H9 (cell line): Measurements from ENCODE around the gene GPI. TPM values are rescaled to one million over a fixed set of nuclear protein-coding genes. Genes with fewer than 3 reads are reported as not detected.
A peak's percentile ranks its signal among the peaks of the same experiment; 100 is the strongest.

Source experiments
- DNase-seq: peaks from one replicate; pipeline ENCODE4 v3.0.0-alpha.2; 2017
- H2AFZ ChIP-seq: one replicate; pipeline ENCODE4 v1.6.1; 2013; ENCODE audit warnings: mild to moderate bottlenecking, low read length, control low read depth, moderate library complexity
- H2AK5ac ChIP-seq: 2 replicates; pipeline ENCODE4 v1.6.1; 2013; ENCODE audit warnings: low read length, control low read depth, mixed read lengths; ENCODE audit not compliant: insufficient read length
- H2BK120ac ChIP-seq: one replicate; pipeline ENCODE4 v1.6.1; 2013; ENCODE audit warnings: low read depth, mild to moderate bottlenecking, low read length, control low read depth, inconsistent platforms; ENCODE audit not compliant: poor library complexity, severe bottlenecking
- H2BK12ac ChIP-seq: 2 replicates; pipeline ENCODE4 v1.6.1; 2013; ENCODE audit warnings: low read length, control low read depth, mixed read lengths, low read depth; ENCODE audit not compliant: insufficient read length
- H2BK15ac ChIP-seq: 2 replicates; pipeline ENCODE4 v1.6.1; 2013; ENCODE audit warnings: low read depth, low read length, control low read depth
- H2BK20ac ChIP-seq: one replicate; pipeline ENCODE4 v1.6.1; 2013; ENCODE audit warnings: low read depth, mild to moderate bottlenecking, low read length, control low read depth, inconsistent platforms; ENCODE audit not compliant: poor library complexity, severe bottlenecking
- H2BK5ac ChIP-seq: 2 replicates; pipeline ENCODE4 v1.6.1; 2013; ENCODE audit warnings: low read length, control low read depth, mixed read lengths; ENCODE audit not compliant: insufficient read length
- H3K14ac ChIP-seq: 2 replicates; pipeline ENCODE4 v1.6.1; 2013; ENCODE audit warnings: low read length, control low read depth; ENCODE audit not compliant: insufficient read depth
- H3K18ac ChIP-seq: 2 replicates; pipeline ENCODE4 v1.6.1; 2013; ENCODE audit warnings: low read depth, mild to moderate bottlenecking, mixed read lengths, low read length, control low read depth; ENCODE audit not compliant: insufficient read length
- H3K23ac ChIP-seq: 2 replicates; pipeline ENCODE4 v1.6.1; 2013; ENCODE audit warnings: low read length, control low read depth, mixed read lengths, low read depth; ENCODE audit not compliant: insufficient read length
- H3K23me2 ChIP-seq: 2 replicates; pipeline ENCODE4 v1.6.1; 2013; ENCODE audit warnings: low read depth, mild to moderate bottlenecking, mixed read lengths, low read length, control low read depth; ENCODE audit not compliant: insufficient read length, poor library complexity, severe bottlenecking
- H3K27ac ChIP-seq: 2 replicates; pipeline ENCODE4 v1.5.1; 2013; ENCODE audit warnings: low read length, control low read depth, mixed read lengths, low read depth; ENCODE audit not compliant: insufficient read length
- H3K27me3 ChIP-seq: 2 replicates; pipeline ENCODE4 v1.6.1; 2013; ENCODE audit warnings: low read length, control low read depth, inconsistent platforms; ENCODE audit not compliant: insufficient read depth
- H3K4ac ChIP-seq: 2 replicates; pipeline ENCODE4 v1.6.1; 2013; ENCODE audit warnings: low read depth, mild to moderate bottlenecking, control low read depth, inconsistent platforms, low read length, moderate library complexity
- H3K4me1 ChIP-seq: 2 replicates; pipeline ENCODE4 v1.6.1; 2013; ENCODE audit warnings: low read length, control low read depth, inconsistent platforms; ENCODE audit not compliant: insufficient read depth
- H3K4me2 ChIP-seq: 2 replicates; pipeline ENCODE4 v1.6.1; 2013; ENCODE audit warnings: low read length, control low read depth, mixed read lengths; ENCODE audit not compliant: insufficient read length, insufficient read depth
- H3K56ac ChIP-seq: 2 replicates; pipeline ENCODE4 v1.6.1; 2013; ENCODE audit warnings: low read depth, mild to moderate bottlenecking, mixed read lengths, low read length, control low read depth; ENCODE audit not compliant: insufficient read length
- H3K79me1 ChIP-seq: 2 replicates; pipeline ENCODE4 v1.6.1; 2013; ENCODE audit warnings: low read depth, mild to moderate bottlenecking, moderate library complexity, low read length, control low read depth, inconsistent platforms; ENCODE audit not compliant: insufficient read depth, poor library complexity, severe bottlenecking
- H3K79me2 ChIP-seq: 2 replicates; pipeline ENCODE4 v1.6.1; 2013; ENCODE audit warnings: low read length, control low read depth, inconsistent platforms; ENCODE audit not compliant: insufficient read depth
- H3K9ac ChIP-seq: 2 replicates; pipeline ENCODE4 v1.6.1; 2013; ENCODE audit warnings: low read length, control low read depth, mixed read lengths; ENCODE audit not compliant: insufficient read length; ENCODE audit errors: extremely low read depth
- H3K9me3 ChIP-seq: one replicate; pipeline ENCODE4 v1.6.1; 2013; ENCODE audit warnings: low read depth, low read length, inconsistent platforms; ENCODE audit not compliant: control insufficient read depth
- H3T11ph ChIP-seq: one replicate; pipeline ENCODE4 v1.6.1; 2013; ENCODE audit warnings: mild to moderate bottlenecking, low read length, control low read depth, inconsistent platforms
- H4K20me1 ChIP-seq: one replicate; pipeline ENCODE4 v1.6.1; 2013; ENCODE audit not compliant: control insufficient read depth, insufficient read length, insufficient read depth
- H4K5ac ChIP-seq: 2 replicates; pipeline ENCODE4 v1.6.1; 2013; ENCODE audit warnings: low read depth, mild to moderate bottlenecking, mixed read lengths, low read length, control low read depth; ENCODE audit not compliant: insufficient read length
- H4K8ac ChIP-seq: replicated peaks from 2 replicates; pipeline ENCODE4 v1.6.1; 2013; ENCODE audit warnings: low read length, control low read depth, mixed read lengths, low read depth; ENCODE audit not compliant: insufficient read length
- H4K91ac ChIP-seq: 2 replicates; pipeline ENCODE4 v1.6.1; 2013; ENCODE audit warnings: low read depth, mild to moderate bottlenecking, moderate library complexity, mixed read lengths, low read length, control low read depth; ENCODE audit not compliant: insufficient read length
- H3K27ac Mint-ChIP-seq, 3 experiments: 2 replicates in 2 of 3; 3 replicates in 1 of 3; pipeline ENCODE4 v1.8.0; 2020 to 2021; ENCODE audit warnings: mixed read lengths in 3 of 3, mild to moderate bottlenecking in 1 of 3, moderate library complexity in 1 of 3
- H3K27me3 Mint-ChIP-seq: 2 replicates; pipeline ENCODE4 v1.8.0; 2021; ENCODE audit warnings: low read depth, mild to moderate bottlenecking, moderate library complexity, mixed read lengths
- H3K36me3 Mint-ChIP-seq, 3 experiments: 2 replicates in 2 of 3; 3 replicates in 1 of 3; pipeline ENCODE4 v1.8.0; 2020 to 2021; ENCODE audit warnings: low read depth in 3 of 3, mixed read lengths in 3 of 3; ENCODE audit not compliant: insufficient read depth in 1 of 3
- H3K4me1 Mint-ChIP-seq, 2 experiments: 2 replicates each; pipeline ENCODE4 v1.8.0; 2020; ENCODE audit warnings: mixed read lengths in 2 of 2
- H3K4me3 Mint-ChIP-seq, 2 experiments: 2 replicates in 1 of 2; 3 replicates in 1 of 2; pipeline ENCODE4 v1.8.0; 2020 to 2021; ENCODE audit warnings: mild to moderate bottlenecking in 2 of 2, mixed read lengths in 2 of 2, moderate library complexity in 1 of 2
- H3K9me3 Mint-ChIP-seq, 2 experiments: 2 replicates in 1 of 2; 3 replicates in 1 of 2; pipeline ENCODE4 v1.8.0; 2020; ENCODE audit warnings: mild to moderate bottlenecking in 2 of 2, mixed read lengths in 2 of 2, moderate library complexity in 1 of 2
- CTCF ChIP-seq: fragments of 200-600 bp; sonication (generic); conservative IDR thresholded peaks from 3 replicates; pipeline ENCODE4 v1.8.0; 2021; ENCODE audit warnings: antibody characterized with exemption, mild to moderate bottlenecking
- WGBS: extraction: QIAGEN DNeasy Blood & Tissue Kit; methylation state at CpG from one replicate; pipeline ENCODE4 v1.1.7; 2013; ENCODE audit warnings: missing lambda C conversion rate, low lambda C conversion rate, mixed read lengths; ENCODE audit not compliant: insufficient read length; ENCODE audit errors: extremely low coverage; 5-methylcytosine and 5-hydroxymethylcytosine counted together
- total RNA-seq: library from RNA; stranded (reverse); gene quantifications from 2 replicates; pipeline ENCODE4 v1.2.1, GENCODE V29; 2021

GPI gene
- total RNA-seq, 1 experiment from 2014 or later: 373 TPM

DNA sequence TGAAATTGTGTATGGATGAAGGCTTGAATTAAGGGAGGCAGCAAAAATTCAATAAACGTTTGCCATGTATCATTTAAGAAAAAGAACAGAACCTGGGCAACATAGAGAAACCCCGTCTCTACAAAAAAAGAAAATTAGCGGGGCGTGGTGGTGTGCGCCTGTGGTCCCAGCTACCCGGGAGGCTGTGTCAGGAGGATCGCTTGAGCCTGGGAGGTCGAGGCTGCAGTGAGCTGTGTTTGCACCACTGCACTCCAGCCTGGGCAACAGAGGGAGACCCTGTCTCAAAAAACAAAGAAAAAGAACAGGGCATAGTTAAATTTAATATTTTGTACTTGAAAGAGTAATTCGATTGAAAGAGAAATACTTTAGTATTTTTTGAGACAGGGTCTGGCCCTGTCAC is 64.6 kb downstream of the GPI start:
- no peak for DNase-seq
- no peaks in the 10 kb centered on the region for H4K20me1 ChIP-seq
- H3T11ph ChIP-seq: no peak overlapping the region
- WGBS: no CpG with 5 or more reads among the region's 9 CpGs
- H2BK5ac ChIP-seq: no peak overlapping the region
- H3K23ac ChIP-seq: no peak overlapping the region
- no peak overlapping the region for H2AK5ac ChIP-seq
- no peak overlapping the region for H2BK15ac ChIP-seq
- Mint-ChIP-seq H3K36me3 (peaks cover 19 to 52% (median 40%) of the 10 kb centered on the region in 3 experiments), H3K9me3 (no peaks in the 10 kb centered on the region), H3K4me3 (peak overlapping the region; percentile 97 to 98), H3K27me3 (no peaks in the 10 kb centered on the region; the same call in 1 of the 2 replicates), H3K27ac (no peak overlapping the region), H3K4me1 (peaks cover 15 to 24% of the 10 kb centered on the region in 2 experiments)
- no peaks in the 10 kb centered on the region for H3K9me3 ChIP-seq
- no peak overlapping the region for H2BK20ac ChIP-seq
- no peak overlapping the region for H4K91ac ChIP-seq
- H3K9ac ChIP-seq: no peak overlapping the region
- H3K18ac ChIP-seq: no peak overlapping the region
- no peak overlapping the region for H2AFZ ChIP-seq
- peaks cover 38% of the 10 kb centered on the region; the same call in 1 of the 2 replicates for H3K79me2 ChIP-seq
- H2BK12ac ChIP-seq: no peak overlapping the region
- H3K27me3 ChIP-seq: no peaks in the 10 kb centered on the region
- TF ChIP-seq CTCF: no peak
- no peaks in the 10 kb centered on the region for H3K79me1 ChIP-seq
- H2BK120ac ChIP-seq: no peak overlapping the region
- no peak overlapping the region for H3K27ac ChIP-seq
- H3K56ac ChIP-seq: no peak overlapping the region
- H3K14ac ChIP-seq: no peak overlapping the region
- H4K5ac ChIP-seq: no peak overlapping the region
- H3K4ac ChIP-seq: no peak overlapping the region
- H3K4me1 ChIP-seq: no peaks in the 10 kb centered on the region; the same call in 1 of the 2 replicates
- H4K8ac ChIP-seq: no peak overlapping the region
- peaks cover 3% of the 10 kb centered on the region for H3K23me2 ChIP-seq
- H3K4me2 ChIP-seq: peak overlapping the region; percentile 98
